ENCODE measurements around the gene OR6S1.

The OR6S1 gene

GRCh38 chr14:20610002-20610765 is 31.3 kb downstream of the OR6S1 start:
- no peak for TF ChIP-seq CTCF (IDR thresholded peaks at IDR 0.05)
- no peak for TF ChIP-seq ZFX (IDR thresholded peaks at IDR 0.05; ENCODE audit: borderline replicate concordance)
- peak overlapping the region; percentile 63 for H3K27ac ChIP-seq

DNA sequence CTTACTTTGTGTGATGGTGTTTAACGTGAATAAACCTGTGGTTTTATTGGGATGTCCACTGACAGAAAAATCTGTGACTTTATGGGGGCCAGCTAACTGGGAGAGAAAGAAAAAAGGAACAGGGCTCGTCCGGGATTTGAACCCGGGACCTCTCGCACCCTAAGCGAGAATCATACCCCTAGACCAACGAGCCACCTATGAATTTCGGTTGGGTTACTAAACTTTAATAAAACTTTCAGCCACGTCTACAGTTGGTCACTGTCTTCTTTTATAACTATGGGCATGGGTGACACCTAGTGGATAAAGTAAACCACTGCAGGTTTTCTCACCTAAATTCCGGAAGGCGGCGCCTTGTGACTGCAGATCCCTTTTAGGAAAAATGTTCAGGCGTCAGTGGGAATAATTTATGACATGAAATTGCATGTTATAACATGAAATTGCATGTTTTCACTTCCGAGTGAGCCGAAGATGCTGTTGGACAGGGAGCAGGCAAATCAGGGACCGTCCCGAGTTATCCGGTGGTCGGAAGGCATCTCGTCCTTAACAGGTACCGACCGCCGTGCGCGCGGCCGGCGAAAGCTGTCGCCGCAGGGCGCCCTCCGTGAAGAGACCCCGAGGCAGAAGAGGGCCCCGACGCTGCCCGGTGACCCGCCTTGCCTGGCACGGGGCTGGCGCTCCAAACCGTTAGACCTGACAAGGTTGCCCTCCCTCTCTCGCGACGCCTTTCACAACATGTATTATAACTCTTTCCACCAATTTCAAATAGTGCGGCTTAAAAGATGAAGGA is 32.1 kb downstream of the OR6S1 start:
- H3K27ac ChIP-seq: peak overlapping the region; percentile 63
- TF ChIP-seq CTCF (IDR thresholded peaks at IDR 0.05): peak; percentile 93
- TF ChIP-seq ZFX (IDR thresholded peaks at IDR 0.05; ENCODE audit: borderline replicate concordance): no peak

DNA sequence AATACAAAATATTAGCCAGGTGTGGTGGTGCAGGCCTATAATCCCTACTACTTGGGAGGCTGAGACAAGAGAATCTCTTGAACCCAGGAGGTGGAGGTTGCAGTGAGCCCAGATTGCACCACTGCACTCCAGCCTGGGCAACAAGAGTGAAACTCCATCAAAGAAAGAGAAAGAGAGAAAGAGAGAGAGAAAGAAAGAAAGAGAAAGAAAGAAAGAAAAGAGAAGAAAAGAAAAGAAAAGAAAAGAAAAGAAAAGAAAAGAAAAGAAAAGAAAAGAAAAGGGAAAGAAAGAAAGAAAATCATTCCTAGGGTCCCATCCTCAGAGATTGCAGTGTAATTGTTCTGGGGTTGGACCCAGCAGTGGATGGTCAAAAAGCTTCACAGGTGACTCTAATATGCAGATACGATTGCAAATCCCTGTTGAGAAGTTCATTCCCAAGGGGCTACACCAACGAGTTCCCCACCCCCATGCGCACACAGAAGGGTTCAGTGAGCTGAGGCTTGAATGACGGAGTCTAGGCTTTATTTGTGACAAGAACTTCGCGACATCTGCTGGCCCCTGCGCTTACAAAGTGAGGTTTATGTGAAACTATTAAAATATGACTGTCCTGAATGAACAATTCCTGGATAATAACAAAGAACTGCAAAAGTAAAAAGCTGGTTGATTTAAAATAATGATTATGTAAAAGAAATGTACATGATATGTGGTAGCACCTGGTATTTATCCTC is 32.9 kb downstream of the OR6S1 start:
- H3K27ac ChIP-seq: no peak overlapping the region
- no peak for TF ChIP-seq ZFX (IDR thresholded peaks at IDR 0.05; ENCODE audit: borderline replicate concordance)
- TF ChIP-seq CTCF (IDR thresholded peaks at IDR 0.05): no peak

DNA sequence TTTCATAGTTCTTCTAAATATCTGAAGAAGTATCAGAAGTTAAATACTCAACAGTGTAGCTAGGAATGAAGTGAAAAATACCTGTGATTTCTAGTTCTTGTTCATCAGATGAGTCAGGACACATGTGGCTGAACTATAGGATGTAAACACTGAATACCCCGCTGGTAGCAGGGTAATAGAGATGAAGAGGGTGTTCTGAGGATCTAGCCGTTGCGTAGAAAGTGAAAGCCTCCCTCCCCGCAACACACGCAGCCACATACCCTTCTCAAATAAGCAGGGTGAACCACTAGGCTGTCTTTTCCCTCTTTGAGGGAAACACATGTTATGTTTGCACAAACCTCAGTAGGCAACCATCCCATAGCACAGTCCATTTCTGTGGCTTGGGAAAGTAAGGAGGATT is 33.9 kb downstream of the OR6S1 start:
- H3K27ac ChIP-seq: no peak overlapping the region
- no peak for TF ChIP-seq ZFX (IDR thresholded peaks at IDR 0.05; ENCODE audit: borderline replicate concordance)
- no peak for TF ChIP-seq CTCF (IDR thresholded peaks at IDR 0.05)

DNA sequence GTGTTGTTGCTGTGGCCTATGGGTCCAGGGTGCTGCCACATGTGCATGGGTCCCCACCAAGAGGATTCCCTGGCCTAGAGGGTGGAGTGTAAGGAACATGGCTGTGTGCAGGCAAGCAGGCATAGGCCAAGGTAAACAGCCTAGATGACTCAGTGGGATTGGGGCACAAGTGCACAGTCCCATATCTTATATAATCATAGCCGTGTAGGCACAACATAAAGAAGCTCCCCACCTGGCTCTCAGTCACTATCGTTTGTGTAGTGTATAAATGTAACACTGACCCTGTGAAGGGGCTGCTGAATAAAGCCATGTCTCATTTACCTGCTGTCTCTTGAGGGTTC is 34.6 kb downstream of the OR6S1 start:
- no peak overlapping the region for H3K27ac ChIP-seq
- TF ChIP-seq CTCF (IDR thresholded peaks at IDR 0.05): no peak
- TF ChIP-seq ZFX (IDR thresholded peaks at IDR 0.05; ENCODE audit: borderline replicate concordance): no peak

DNA sequence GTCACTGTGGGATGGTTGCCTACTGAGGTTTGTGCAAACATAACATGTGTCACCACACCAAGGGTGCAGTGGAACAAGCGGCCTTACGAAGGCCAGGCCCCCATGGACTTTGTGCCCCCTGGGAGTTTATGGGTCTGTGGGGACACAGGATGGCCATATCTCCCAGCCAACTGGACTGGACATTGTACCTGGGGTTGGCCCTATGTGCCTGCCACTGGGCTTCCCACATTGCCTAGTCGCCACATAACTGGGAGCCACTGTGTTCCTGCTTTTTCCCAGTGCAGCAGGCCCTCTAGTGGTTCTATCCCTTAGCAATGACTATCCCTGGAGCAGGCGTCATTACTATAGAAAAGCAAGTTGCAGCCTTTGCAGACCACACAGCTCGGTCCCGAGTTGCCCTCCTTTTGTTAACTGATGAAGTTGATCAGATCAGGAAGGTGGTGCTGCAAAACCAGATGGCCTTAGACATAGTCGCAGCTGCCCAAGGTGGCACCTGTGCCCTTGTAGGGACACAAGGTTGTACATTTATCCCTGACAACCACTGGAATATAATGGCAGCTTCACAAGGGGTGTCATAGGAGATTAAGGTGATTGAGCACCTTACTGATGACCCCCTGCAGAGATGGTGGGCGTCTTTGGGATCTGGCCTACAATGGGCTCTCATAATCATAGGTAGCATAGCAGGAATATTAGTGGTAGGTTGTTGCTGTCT is 35.1 kb downstream of the OR6S1 start:
- TF ChIP-seq CTCF (IDR thresholded peaks at IDR 0.05): peak; percentile 81
- no peak for TF ChIP-seq ZFX (IDR thresholded peaks at IDR 0.05; ENCODE audit: borderline replicate concordance)

More for the DNA sequence above, 35.1 kb downstream of the OR6S1 start:
- no peak overlapping the region for H3K27ac ChIP-seq

Measured in 22Rv1 (cell line).